PC-9 (cell line): ENCODE measurements around the gene SST. TPM values are rescaled to one million over a fixed set of nuclear protein-coding genes. Genes with fewer than 3 reads are reported as not detected.
A peak's percentile ranks its signal among the peaks of the same experiment; 100 is the strongest.

Source experiments
- BruUV-seq: library from RNA; stranded (reverse); fragments of 400-500 nt; replicated peaks from 2 replicates; lab custom pipeline; 2021; lab: Mats Ljungman, UMichigan
- CTCF ChIA-PET: fragments of 300-600 bp; sonication (Branson Sonifier 250); formaldehyde crosslinking; loops from one replicate; lab custom pipeline; 2022; ENCODE audit warnings: antibody characterized with exemption; lab: Charles Lee
- POLR2A ChIA-PET: fragments of 300-600 bp; sonication (Branson Sonifier 250); formaldehyde crosslinking; loops from one replicate; lab custom pipeline; 2022; ENCODE audit warnings: antibody characterized with exemption; ENCODE audit not compliant: unreplicated experiment; lab: Charles Lee
- DNase-seq, 2 experiments: peaks; one replicate each; pipeline versions ENCODE4 v3.0.0 to v3.0.0-alpha.2; 2015 to 2022; ENCODE audit warnings: mixed read lengths in 1 of 2
- H2AFZ ChIP-seq: fragments of 200-600 bp; sonication (generic); 2 replicates; pipeline ENCODE4 v1.8.1; 2017; ENCODE audit warnings: antibody characterized with exemption
- H3F3A ChIP-seq: fragments of 200-600 bp; sonication (generic); 2 replicates; pipeline ENCODE4 v1.8.1; 2017; ENCODE audit warnings: antibody characterized with exemption, mild to moderate bottlenecking, low read depth; ENCODE audit not compliant: insufficient read depth
- H3K27ac ChIP-seq: fragments of 200-600 bp; sonication (generic); 2 replicates; pipeline ENCODE4 v1.6.1; 2016; ENCODE audit warnings: mixed run types
- H3K27me3 ChIP-seq: fragments of 200-600 bp; sonication (generic); 2 replicates; pipeline ENCODE4 v1.6.1; 2016; ENCODE audit warnings: low read depth, mixed run types; ENCODE audit not compliant: insufficient read depth
- H3K36me3 ChIP-seq: fragments of 200-600 bp; sonication (generic); 2 replicates; pipeline ENCODE4 v1.6.1; 2016; ENCODE audit warnings: low read depth, mixed run types
- H3K4me1 ChIP-seq: fragments of 200-600 bp; sonication (generic); replicated peaks from 2 replicates; pipeline ENCODE4 v1.6.1; 2016; ENCODE audit warnings: mixed run types; ENCODE audit not compliant: insufficient read depth
- H3K4me2 ChIP-seq: fragments of 200-600 bp; sonication (generic); 2 replicates; pipeline ENCODE4 v1.6.1; 2017; ENCODE audit warnings: mixed run types
- H3K4me3 ChIP-seq: fragments of 200-600 bp; sonication (generic); 2 replicates; pipeline ENCODE4 v1.6.1; 2016; ENCODE audit warnings: mixed run types
- H3K79me2 ChIP-seq: fragments of 200-600 bp; sonication (generic); 2 replicates; pipeline ENCODE4 v1.6.1; 2017; ENCODE audit warnings: low read depth, mixed run types
- H3K9me2 ChIP-seq: fragments of 200-600 bp; sonication (generic); 2 replicates; pipeline ENCODE4 v1.8.1; 2017; ENCODE audit warnings: mild to moderate bottlenecking; ENCODE audit not compliant: insufficient read depth
- H3K9me3 ChIP-seq: fragments of 200-600 bp; sonication (generic); 2 replicates; pipeline ENCODE4 v1.8.1; 2016; ENCODE audit warnings: low read depth; ENCODE audit not compliant: insufficient read depth
- H4K20me1 ChIP-seq: fragments of 200-600 bp; sonication (generic); 2 replicates; pipeline ENCODE4 v1.8.1; 2017; ENCODE audit not compliant: insufficient read depth
- CTCF ChIP-seq: fragments of 200-600 bp; sonication (generic); conservative IDR thresholded peaks from 2 replicates; pipeline ENCODE4 v1.6.1; 2017; ENCODE audit warnings: mixed run types, antibody characterized with exemption, mild to moderate bottlenecking, moderate library complexity
- EZH2 ChIP-seq: fragments of 200-600 bp; sonication (generic); IDR thresholded peaks from 2 replicates; pipeline ENCODE4 v1.8.0; 2017; ENCODE audit warnings: antibody characterized with exemption, low read depth
- intact Hi-C: fragments of 100-400 bp; cut with micrococcal nuclease; formaldehyde crosslinking; loops from one replicate; pipeline ENCODE4 v1.10.0; 2022; ENCODE audit not compliant: unreplicated experiment
- total RNA-seq: library from RNA; stranded (reverse); gene quantifications from 2 replicates; pipeline ENCODE4 v1.2.3, GENCODE V29; 2021

Gene SST
- total RNA-seq, 1 experiment from 2014 or later = not detected

- Histone ChIP-seq H3K36me3 (no peaks in the 10 kb centered on the region), H3F3A (no peaks in the 10 kb centered on the region), H3K9me3 (no peaks in the 10 kb centered on the region), H3K27ac (no peak overlapping the region), H3K9me2 (no peaks in the 10 kb centered on the region), H3K4me3 (no peak overlapping the region), H2AFZ (no peak overlapping the region), H4K20me1 (no peaks in the 10 kb centered on the region), H3K4me2 (peak overlapping the region; percentile 27; the same call in 1 of the 2 replicates), H3K27me3 (no peaks in the 10 kb centered on the region), H3K79me2 (no peaks in the 10 kb centered on the region), H3K4me1 (no peaks in the 10 kb centered on the region)
- ChIA-PET CTCF (interaction anchor here (0.6 to 1.3 kb wide), 2 partner anchors 394 to 395 kb away, joined by 3 read pairs; no protein-coding TSS in a partner anchor), POLR2A (no interaction called here)
- intact Hi-C loops = loop anchor here (10.0 kb wide), 3 partner anchors 1099 to 1729 kb away; partner anchors contain the start of genes AHSG and CRYGS
- BruUV-seq = no TSS peak
- no peak for TF ChIP-seq CTCF
- TF ChIP-seq EZH2 = no peak
- DNase-seq = peak in 1 of 2 experiments; percentile 44
These were observed 43.3 kb upstream of the SST start for GRCh38 chr3:187713504-187713903.

DNA sequence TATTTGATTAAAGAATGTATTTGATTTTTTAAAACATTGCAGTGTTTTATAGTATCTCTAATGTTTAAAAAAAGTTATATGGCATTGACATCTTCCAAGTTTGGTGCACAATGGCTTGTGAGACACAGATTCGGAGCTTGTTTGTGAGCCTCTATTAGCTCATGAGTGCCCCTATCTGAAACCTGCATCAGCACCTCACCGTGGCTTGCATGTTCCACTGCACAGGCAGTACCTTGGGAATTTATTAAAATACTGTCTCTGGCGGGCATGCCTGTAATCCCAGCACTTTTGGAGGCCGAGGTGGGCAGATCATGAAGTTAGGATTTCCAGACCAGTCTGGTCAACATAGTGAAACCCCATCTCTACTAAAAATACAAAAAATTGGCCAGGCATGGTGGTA, 39.0 kb upstream of the SST start:
- no TSS peak for BruUV-seq
- DNase-seq = no peak

GRCh38 chr3:187708696-187709095, 38.5 kb upstream of the SST start:
- Histone ChIP-seq H3K9me2 (no peaks in the 10 kb centered on the region), H3K36me3 (no peaks in the 10 kb centered on the region), H2AFZ (no peak overlapping the region), H3K79me2 (no peaks in the 10 kb centered on the region), H3K4me2 (no peak overlapping the region), H3K27ac (no peak overlapping the region), H3K27me3 (no peaks in the 10 kb centered on the region), H3K4me1 (no peaks in the 10 kb centered on the region), H3K9me3 (no peaks in the 10 kb centered on the region), H3K4me3 (no peak overlapping the region), H3F3A (no peaks in the 10 kb centered on the region), H4K20me1 (no peaks in the 10 kb centered on the region)
- no TSS peak for BruUV-seq
- TF ChIP-seq EZH2 (no peak), CTCF (no peak)
- no peak for DNase-seq
- POLR2A ChIA-PET = no interaction called here
- CTCF ChIA-PET = interaction anchor here (0.6 to 1.8 kb wide), 5 partner anchors 8 to 766 kb away, joined by 3 to 4 read pairs (median 3); no protein-coding TSS in a partner anchor
- intact Hi-C loops = no loop called here

More for the DNA sequence above, 39.0 kb upstream of the SST start:
- Histone ChIP-seq H3K9me3 (no peaks in the 10 kb centered on the region), H3F3A (no peaks in the 10 kb centered on the region), H3K4me1 (no peaks in the 10 kb centered on the region), H3K27ac (no peak overlapping the region), H3K79me2 (no peaks in the 10 kb centered on the region), H4K20me1 (no peaks in the 10 kb centered on the region), H3K36me3 (no peaks in the 10 kb centered on the region), H3K4me2 (no peak overlapping the region), H2AFZ (no peak overlapping the region), H3K9me2 (no peaks in the 10 kb centered on the region), H3K27me3 (no peaks in the 10 kb centered on the region), H3K4me3 (no peak overlapping the region)
- CTCF ChIA-PET = interaction anchor here (0.6 to 1.8 kb wide), 3 partner anchors 9 to 747 kb away, joined by 3 to 4 read pairs (median 3); no protein-coding TSS in a partner anchor
- TF ChIP-seq EZH2 (no peak), CTCF (no peak)
- POLR2A ChIA-PET = no interaction called here
- intact Hi-C loops = no loop called here
